HepG2 (cell line): ENCODE measurements around the gene MIA3. TPM values are rescaled to one million over a fixed set of nuclear protein-coding genes. Genes with fewer than 3 reads are reported as not detected.

Experiments
- ATAC-seq: fragments of 200-7000 bp; cut with Tn5 transposase; 3 replicates; pipeline ENCODE4 v1.9.1; 2020; ENCODE audit warnings: mild to moderate bottlenecking, moderate library complexity
- BruUV-seq: library from RNA; stranded (reverse); fragments of 400-500 nt; replicated peaks from 2 replicates; lab custom pipeline; 2021; lab: Mats Ljungman, UMichigan
- CTCF ChIA-PET: fragments of 300-600 bp; formaldehyde crosslinking; extraction: SDS; loops from one replicate; lab custom pipeline; 2021; ENCODE audit warnings: low total read pairs, inconsistent platforms, low intra/inter-chr PET ratio; lab: Yijun Ruan, JAX
- POLR2A ChIA-PET: fragments of 350-600 bp; sonication (Branson Sonifier 250); formaldehyde crosslinking; loops from one replicate; lab custom pipeline; 2020; ENCODE audit warnings: antibody characterized with exemption, inconsistent platforms; lab: Yijun Ruan, JAX
- DNase-seq: peaks from one replicate; pipeline ENCODE4 v3.0.0-alpha.2; 2015; ENCODE audit warnings: low spot score
- FAIRE-seq: peaks from 3 replicates; lab custom pipeline; 2011; peaks lifted over from hg19 to GRCh38; lab: Jason Lieb, UNC
- H2AFZ ChIP-seq: one replicate; pipeline ENCODE4 v1.6.1; 2011; ENCODE audit warnings: low read length, inconsistent platforms
- H3K27ac ChIP-seq: fragments of 300-600 bp; 3 replicates; pipeline ENCODE4 v1.8.0; 2011; ENCODE audit warnings: mixed run types, mild to moderate bottlenecking, mixed read lengths, low read length, inconsistent platforms; ENCODE audit not compliant: insufficient read depth; ENCODE audit errors: extremely low read length
- H3K27me3 ChIP-seq, 2 experiments: fragments of 200-600 bp in 1 of 2; 2 replicates in 1 of 2; 3 replicates in 1 of 2; pipeline versions ENCODE4 v1.6.0 to v1.8.0; 2011; ENCODE audit warnings: low read length in 2 of 2, mild to moderate bottlenecking in 2 of 2, moderate library complexity in 2 of 2, inconsistent platforms in 1 of 2; ENCODE audit not compliant: insufficient read depth in 2 of 2, control insufficient read depth in 1 of 2
- H3K36me3 ChIP-seq, 2 experiments: fragments of 200-600 bp in 1 of 2; replicated peaks in 1 of 2; 2 replicates in 1 of 2; 3 replicates in 1 of 2; pipeline versions ENCODE4 v1.5.1 to v1.8.0; 2011; ENCODE audit warnings: low read length in 2 of 2, inconsistent platforms in 1 of 2; ENCODE audit not compliant: insufficient read depth in 2 of 2, control insufficient read depth in 1 of 2
- H3K4me1 ChIP-seq: 2 replicates; pipeline ENCODE4 v1.5.1; 2012; ENCODE audit warnings: low read length, inconsistent platforms; ENCODE audit not compliant: insufficient read depth
- H3K4me2 ChIP-seq: 2 replicates; pipeline ENCODE4 v1.6.0; 2011; ENCODE audit warnings: low read depth, low read length, inconsistent platforms
- H3K4me3 ChIP-seq, 3 experiments: fragments of 200-600 bp in 1 of 3; sonication (generic), shearing (Covaris generic) in 1 of 3; replicated peaks in 1 of 3; 2 replicates each; pipeline ENCODE4 v1.5.1; 2011 to 2016; ENCODE audit warnings: low read length in 3 of 3, inconsistent platforms in 2 of 3, low read depth in 2 of 3, mild to moderate bottlenecking in 2 of 3, control low read depth in 1 of 3, mixed read lengths in 1 of 3; ENCODE audit not compliant: insufficient read depth in 1 of 3
- H3K79me2 ChIP-seq: one replicate; pipeline ENCODE4 v1.6.1; 2011; ENCODE audit warnings: low read length, inconsistent platforms; ENCODE audit not compliant: insufficient read depth
- H3K9ac ChIP-seq: 2 replicates; pipeline ENCODE4 v1.6.0; 2011; ENCODE audit warnings: mild to moderate bottlenecking, low read depth, low read length, inconsistent platforms; ENCODE audit not compliant: insufficient read depth
- H3K9me3 ChIP-seq: 2 replicates; pipeline ENCODE4 v1.5.1; 2012; ENCODE audit warnings: mild to moderate bottlenecking, low read length
- H4K20me1 ChIP-seq: 2 replicates; pipeline ENCODE4 v1.6.0; 2011; ENCODE audit warnings: inconsistent platforms, mild to moderate bottlenecking, low read length, moderate library complexity; ENCODE audit not compliant: insufficient read depth
- ELF3 ChIP-seq: IDR thresholded peaks from 2 replicates; pipeline ENCODE4 v1.6.1; 2016; ENCODE audit warnings: missing genetic modification reagents, missing compliant biosample characterization
- HES4 ChIP-seq: sonication (generic); formaldehyde crosslinking; IDR thresholded peaks from 2 replicates; pipeline ENCODE4 v1.9.0; 2021; ENCODE audit warnings: mild to moderate bottlenecking, missing genetic modification reagents, borderline replicate concordance
- HMG20B ChIP-seq: conservative IDR thresholded peaks from 2 replicates; pipeline ENCODE4 v1.6.1; 2016; ENCODE audit warnings: missing genetic modification reagents, missing compliant biosample characterization
- NAIF1 ChIP-seq: sonication (generic); formaldehyde crosslinking; IDR thresholded peaks from 2 replicates; pipeline ENCODE4 v1.5.0; 2020; ENCODE audit warnings: mild to moderate bottlenecking, missing genetic modification reagents, borderline replicate concordance
- RAD21 ChIP-seq: fragments of 450-650 bp; formaldehyde crosslinking; IDR thresholded peaks from 2 replicates; pipeline ENCODE4 v1.5.0; 2020; ENCODE audit warnings: mild to moderate bottlenecking
- ZNF816 ChIP-seq: sonication (generic); formaldehyde crosslinking; IDR thresholded peaks from 2 replicates; pipeline ENCODE4 v1.8.0; 2022; ENCODE audit warnings: missing genetic modification reagents, mild to moderate bottlenecking, borderline replicate concordance
- WGBS: methylation state at CpG from one replicate; pipeline ENCODE4 v1.1.6; 2017; ENCODE audit warnings: low lambda C conversion rate; 5-methylcytosine and 5-hydroxymethylcytosine counted together
- in situ Hi-C: cut with HindIII; loops from 2 replicates; pipeline ENCODE4 v1.10.0; 2017; ENCODE audit warnings: low pct_unique_long_range_greater_than_20kb; ENCODE audit not compliant: extremely low pct_ligation_motif_present
- intact Hi-C: fragments of 100-400 bp; cut with micrococcal nuclease; formaldehyde crosslinking; loops from one replicate; pipeline ENCODE4 v1.10.0; 2022; ENCODE audit not compliant: unreplicated experiment
- polyA plus RNA-seq, 8 experiments: library from polyadenylated mRNA; depleted of rRNA in 3 of 8; stranded (reverse) in 7 of 8; unstranded in 1 of 8; fragments of >200 nt; fragmentation: Illumina TruSeq in 4 of 8; extraction: Trizol in 4 of 8; gene quantifications; 2 replicates each; pipeline versions ENCODE4 v1.2.1 to v1.2.3, GENCODE V29; 2011 to 2016; ENCODE audit warnings: low read depth in 4 of 8, missing spikeins in 1 of 8, mixed read lengths in 1 of 8; ENCODE audit not compliant: insufficient read depth in 1 of 8
- total RNA-seq, 5 experiments: library from RNA; depleted of rRNA; stranded (reverse); fragments of >200 nt; fragmentation: Illumina TruSeq; extraction: Trizol; gene quantifications; 2 replicates each; pipeline ENCODE4 v1.2.3, GENCODE V29; 2016; ENCODE audit warnings: low read depth in 1 of 5
- TF ChIP-seq, protein P1 (sequence below): sonication (generic); formaldehyde crosslinking; IDR thresholded peaks from 2 replicates; pipeline ENCODE4 v1.5.0; 2020; ENCODE audit warnings: mild to moderate bottlenecking, missing genetic modification reagents, borderline replicate concordance

Gene MIA3
- total and polyA plus RNA-seq, 2 of the 13 experiments (the other 11 are each of a cell fraction or from before 2014, with no cell fraction given), result 45.6 to 48.7 TPM

DNA sequence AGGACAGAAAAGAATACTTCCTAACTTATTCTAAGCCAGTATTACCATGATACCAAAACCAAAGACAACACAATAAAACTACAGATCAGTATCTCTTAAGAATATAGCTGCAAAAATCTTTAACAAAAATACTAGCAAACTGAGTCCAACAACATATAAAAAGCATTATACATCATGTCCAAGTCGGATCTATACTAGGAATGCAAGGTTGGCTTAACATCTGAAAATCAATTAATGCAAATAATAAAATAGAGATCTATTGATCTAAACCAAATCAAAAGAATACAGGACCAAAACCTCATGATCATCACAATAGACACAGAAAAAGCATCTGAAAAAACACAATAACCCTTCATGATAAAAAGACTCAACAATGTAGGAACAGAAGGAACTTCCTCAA lies 47.1 kb upstream of the MIA3 start:
- Histone ChIP-seq H4K20me1 (no peaks in the 10 kb centered on the region), H2AFZ (no peak overlapping the region), H3K27me3 (no peaks in the 10 kb centered on the region), H3K4me3 (no peak overlapping the region), H3K27ac (no peak overlapping the region), H3K79me2 (no peaks in the 10 kb centered on the region), H3K36me3 (peaks cover 8 to 47% of the 10 kb centered on the region in 2 experiments; a peak in 4 of 5 replicates), H3K4me2 (no peak overlapping the region), H3K9ac (no peak overlapping the region), H3K9me3 (no peaks in the 10 kb centered on the region), H3K4me1 (no peaks in the 10 kb centered on the region)
- FAIRE-seq (no peak), ATAC-seq (no peak), DNase-seq (no peak)
- in situ Hi-C loops, result no loop called here
- ChIA-PET POLR2A (no interaction called here), CTCF (no interaction called here)
- intact Hi-C loops, result no loop called here
- no peak for TF ChIP-seq NAIF1
- TF ChIP-seq ZNF816 (CRISPR knock-in tag), result no peak
- no peak for TF ChIP-seq RAD21
- no peak for TF ChIP-seq ELF3 (CRISPR knock-in tag)
- no peak for TF ChIP-seq HMG20B (CRISPR knock-in tag)
- TF ChIP-seq HES4 (CRISPR knock-in tag), result no peak
- TF ChIP-seq, protein P1, sequence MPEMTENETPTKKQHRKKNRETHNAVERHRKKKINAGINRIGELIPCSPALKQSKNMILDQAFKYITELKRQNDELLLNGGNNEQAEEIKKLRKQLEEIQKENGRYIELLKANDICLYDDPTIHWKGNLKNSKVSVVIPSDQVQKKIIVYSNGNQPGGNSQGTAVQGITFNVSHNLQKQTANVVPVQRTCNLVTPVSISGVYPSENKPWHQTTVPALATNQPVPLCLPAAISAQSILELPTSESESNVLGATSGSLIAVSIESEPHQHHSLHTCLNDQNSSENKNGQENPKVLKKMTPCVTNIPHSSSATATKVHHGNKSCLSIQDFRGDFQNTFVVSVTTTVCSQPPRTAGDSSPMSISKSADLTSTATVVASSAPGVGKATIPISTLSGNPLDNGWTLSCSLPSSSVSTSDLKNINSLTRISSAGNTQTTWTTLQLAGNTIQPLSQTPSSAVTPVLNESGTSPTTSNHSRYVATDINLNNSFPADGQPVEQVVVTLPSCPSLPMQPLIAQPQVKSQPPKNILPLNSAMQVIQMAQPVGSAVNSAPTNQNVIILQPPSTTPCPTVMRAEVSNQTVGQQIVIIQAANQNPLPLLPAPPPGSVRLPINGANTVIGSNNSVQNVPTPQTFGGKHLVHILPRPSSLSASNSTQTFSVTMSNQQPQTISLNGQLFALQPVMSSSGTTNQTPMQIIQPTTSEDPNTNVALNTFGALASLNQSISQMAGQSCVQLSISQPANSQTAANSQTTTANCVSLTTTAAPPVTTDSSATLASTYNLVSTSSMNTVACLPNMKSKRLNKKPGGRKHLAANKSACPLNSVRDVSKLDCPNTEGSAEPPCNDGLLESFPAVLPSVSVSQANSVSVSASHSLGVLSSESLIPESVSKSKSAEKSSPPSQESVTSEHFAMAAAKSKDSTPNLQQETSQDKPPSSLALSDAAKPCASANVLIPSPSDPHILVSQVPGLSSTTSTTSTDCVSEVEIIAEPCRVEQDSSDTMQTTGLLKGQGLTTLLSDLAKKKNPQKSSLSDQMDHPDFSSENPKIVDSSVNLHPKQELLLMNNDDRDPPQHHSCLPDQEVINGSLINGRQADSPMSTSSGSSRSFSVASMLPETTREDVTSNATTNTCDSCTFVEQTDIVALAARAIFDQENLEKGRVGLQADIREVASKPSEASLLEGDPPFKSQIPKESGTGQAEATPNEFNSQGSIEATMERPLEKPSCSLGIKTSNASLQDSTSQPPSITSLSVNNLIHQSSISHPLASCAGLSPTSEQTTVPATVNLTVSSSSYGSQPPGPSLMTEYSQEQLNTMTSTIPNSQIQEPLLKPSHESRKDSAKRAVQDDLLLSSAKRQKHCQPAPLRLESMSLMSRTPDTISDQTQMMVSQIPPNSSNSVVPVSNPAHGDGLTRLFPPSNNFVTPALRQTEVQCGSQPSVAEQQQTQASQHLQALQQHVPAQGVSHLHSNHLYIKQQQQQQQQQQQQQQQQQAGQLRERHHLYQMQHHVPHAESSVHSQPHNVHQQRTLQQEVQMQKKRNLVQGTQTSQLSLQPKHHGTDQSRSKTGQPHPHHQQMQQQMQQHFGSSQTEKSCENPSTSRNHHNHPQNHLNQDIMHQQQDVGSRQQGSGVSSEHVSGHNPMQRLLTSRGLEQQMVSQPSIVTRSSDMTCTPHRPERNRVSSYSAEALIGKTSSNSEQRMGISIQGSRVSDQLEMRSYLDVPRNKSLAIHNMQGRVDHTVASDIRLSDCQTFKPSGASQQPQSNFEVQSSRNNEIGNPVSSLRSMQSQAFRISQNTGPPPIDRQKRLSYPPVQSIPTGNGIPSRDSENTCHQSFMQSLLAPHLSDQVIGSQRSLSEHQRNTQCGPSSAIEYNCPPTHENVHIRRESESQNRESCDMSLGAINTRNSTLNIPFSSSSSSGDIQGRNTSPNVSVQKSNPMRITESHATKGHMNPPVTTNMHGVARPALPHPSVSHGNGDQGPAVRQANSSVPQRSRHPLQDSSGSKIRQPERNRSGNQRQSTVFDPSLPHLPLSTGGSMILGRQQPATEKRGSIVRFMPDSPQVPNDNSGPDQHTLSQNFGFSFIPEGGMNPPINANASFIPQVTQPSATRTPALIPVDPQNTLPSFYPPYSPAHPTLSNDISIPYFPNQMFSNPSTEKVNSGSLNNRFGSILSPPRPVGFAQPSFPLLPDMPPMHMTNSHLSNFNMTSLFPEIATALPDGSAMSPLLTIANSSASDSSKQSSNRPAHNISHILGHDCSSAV (CRISPR knock-in tag), result no peak
- BruUV-seq, result no TSS peak
- 94% methylated on average over 1 of the region's 1 CpG for WGBS
